ENCODE results near the gene SLC9A9. TPM values are rescaled to one million over a fixed set of nuclear protein-coding genes. Genes with fewer than 3 reads are reported as not detected.

SLC9A9 gene
- total RNA-seq, 4 donors from 2014 or later = 7.8 to 19.6 (median 13.4) TPM

GRCh38 chr3:143295201-143296080 lies 552.8 kb downstream of the SLC9A9 start:
- no peaks in the 10 kb centered on the region for H3K9me3 ChIP-seq
- H3K27me3 ChIP-seq = no peaks in the 10 kb centered on the region
- 80 to 84% methylated on average over 4 of the region's 4 CpGs for WGBS, 2 donors
- TF ChIP-seq POLR2A (IDR thresholded peaks at IDR 0.05) = no peak
- TF ChIP-seq CTCF (IDR thresholded peaks at IDR 0.05) = no peak
- H3K4me1 ChIP-seq = peaks cover 0 to 3% of the 10 kb centered on the region in 2 donors
- H3K4me3 ChIP-seq (replicated peaks in 1 of 3) = no peak overlapping the region
- H3K27ac ChIP-seq = no peak overlapping the region
- intact Hi-C loops (cut with DNase I) = no loop called here
- DNase-seq = no peak
- no peaks in the 10 kb centered on the region for H3K36me3 ChIP-seq

- intact Hi-C loops (cut with DNase I) = no loop called here
- TF ChIP-seq CTCF (IDR thresholded peaks at IDR 0.05) (no peak), POLR2A (IDR thresholded peaks at IDR 0.05) (no peak)
- DNase-seq = no peak
- Histone ChIP-seq H3K4me1 (peaks cover 0 to 3% of the 10 kb centered on the region in 2 donors), H3K9me3 (no peaks in the 10 kb centered on the region), H3K27ac (no peak overlapping the region), H3K27me3 (no peaks in the 10 kb centered on the region), H3K36me3 (no peaks in the 10 kb centered on the region), H3K4me3 (replicated peaks in 1 of 3) (no peak overlapping the region)
- 93 to 97% methylated on average over 5 of the region's 5 CpGs for WGBS, 2 donors
These were observed 554.1 kb downstream of the SLC9A9 start for GRCh38 chr3:143294188-143294587.

- no peak for DNase-seq
- H3K36me3 ChIP-seq = no peaks in the 10 kb centered on the region
- intact Hi-C loops (cut with DNase I) = no loop called here
- H3K9me3 ChIP-seq = no peaks in the 10 kb centered on the region
- H3K4me3 ChIP-seq (replicated peaks in 1 of 3) = no peak overlapping the region
- peaks cover 0 to 3% of the 10 kb centered on the region in 2 donors for H3K4me1 ChIP-seq
- TF ChIP-seq POLR2A (IDR thresholded peaks at IDR 0.05) = no peak
- TF ChIP-seq CTCF (IDR thresholded peaks at IDR 0.05) = no peak
- no peak overlapping the region for H3K27ac ChIP-seq
- H3K27me3 ChIP-seq = no peaks in the 10 kb centered on the region
- 67 to 75% methylated on average over 3 of the region's 3 CpGs for WGBS, 2 donors
These were observed 556.3 kb downstream of the SLC9A9 start for GRCh38 chr3:143291836-143292447.

DNA sequence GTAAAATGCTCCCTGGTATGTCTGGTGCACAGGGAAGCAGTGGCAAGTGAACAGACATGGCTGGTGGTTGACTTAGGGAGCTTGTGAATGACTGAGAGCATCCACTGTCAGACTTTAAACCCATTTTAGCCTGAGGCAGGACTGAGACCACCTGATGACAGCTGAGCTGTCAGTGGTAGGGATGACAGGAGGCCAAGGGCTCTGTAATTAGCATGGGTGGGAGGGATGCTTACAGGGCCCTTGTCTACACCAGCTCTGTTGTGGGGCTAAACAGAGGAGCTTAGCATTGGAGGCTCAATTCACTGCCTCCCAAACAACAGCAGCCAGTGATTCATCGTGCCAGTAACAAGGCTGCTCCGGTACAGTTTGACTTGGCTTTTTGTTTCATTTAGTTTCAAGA lies 559.3 kb downstream of the SLC9A9 start:
- TF ChIP-seq POLR2A (IDR thresholded peaks at IDR 0.05) (no peak), CTCF (IDR thresholded peaks at IDR 0.05) (no peak)
- no peak for DNase-seq
- no peaks in the 10 kb centered on the region for H3K9me3 ChIP-seq
- intact Hi-C loops (cut with DNase I) = no loop called here
- no peaks in the 10 kb centered on the region for H3K27me3 ChIP-seq
- H3K27ac ChIP-seq = no peak overlapping the region
- WGBS, 2 donors = 72 to 79% methylated on average over 2 of the region's 2 CpGs
- peaks cover 0 to 3% of the 10 kb centered on the region in 2 donors for H3K4me1 ChIP-seq
- no peaks in the 10 kb centered on the region for H3K36me3 ChIP-seq
- H3K4me3 ChIP-seq (replicated peaks in 1 of 3) = no peak overlapping the region

DNA sequence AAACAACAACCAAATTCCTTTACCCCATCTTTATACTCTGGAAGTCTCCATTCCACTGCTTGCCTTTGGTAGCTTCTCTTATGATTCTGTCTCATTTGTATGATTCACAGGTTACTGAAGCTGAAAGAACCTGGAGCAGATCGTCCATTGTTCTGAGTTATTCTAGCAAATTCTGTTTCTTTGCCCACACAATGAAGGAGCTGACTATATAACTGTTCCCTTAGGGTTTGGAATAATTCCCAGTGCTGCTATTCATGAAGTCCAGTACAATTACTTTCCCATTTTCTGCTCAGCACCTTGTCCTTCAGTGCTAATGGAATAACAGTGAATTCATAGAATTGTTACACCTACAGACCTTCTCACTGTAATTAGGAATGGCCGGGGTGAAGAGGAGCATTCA lies 560.9 kb downstream of the SLC9A9 start:
- Histone ChIP-seq H3K36me3 (no peaks in the 10 kb centered on the region), H3K4me1 (peaks cover 0 to 8% of the 10 kb centered on the region in 2 donors), H3K9me3 (no peaks in the 10 kb centered on the region), H3K27ac (no peak overlapping the region), H3K27me3 (no peaks in the 10 kb centered on the region), H3K4me3 (replicated peaks in 1 of 3) (no peak overlapping the region)
- DNase-seq = no peak
- intact Hi-C loops (cut with DNase I) = no loop called here
- TF ChIP-seq POLR2A (IDR thresholded peaks at IDR 0.05) = no peak
- TF ChIP-seq CTCF (IDR thresholded peaks at IDR 0.05) = no peak
- 54 to 61% methylated on average over 2 of the region's 2 CpGs for WGBS, 2 donors

Measured in thyroid gland (tissue), 4 donors.